IPS-NIHi7 (cell line): ENCODE data around the gene MED15.
A peak's percentile ranks its signal among the peaks of the same experiment; 100 is the strongest.

Source experiments
- DNase-seq: peaks from one replicate; pipeline ENCODE4 v3.0.0; 2012; ENCODE audit warnings: mixed read lengths; ENCODE audit errors: extremely low spot score

MED15 gene

DNA sequence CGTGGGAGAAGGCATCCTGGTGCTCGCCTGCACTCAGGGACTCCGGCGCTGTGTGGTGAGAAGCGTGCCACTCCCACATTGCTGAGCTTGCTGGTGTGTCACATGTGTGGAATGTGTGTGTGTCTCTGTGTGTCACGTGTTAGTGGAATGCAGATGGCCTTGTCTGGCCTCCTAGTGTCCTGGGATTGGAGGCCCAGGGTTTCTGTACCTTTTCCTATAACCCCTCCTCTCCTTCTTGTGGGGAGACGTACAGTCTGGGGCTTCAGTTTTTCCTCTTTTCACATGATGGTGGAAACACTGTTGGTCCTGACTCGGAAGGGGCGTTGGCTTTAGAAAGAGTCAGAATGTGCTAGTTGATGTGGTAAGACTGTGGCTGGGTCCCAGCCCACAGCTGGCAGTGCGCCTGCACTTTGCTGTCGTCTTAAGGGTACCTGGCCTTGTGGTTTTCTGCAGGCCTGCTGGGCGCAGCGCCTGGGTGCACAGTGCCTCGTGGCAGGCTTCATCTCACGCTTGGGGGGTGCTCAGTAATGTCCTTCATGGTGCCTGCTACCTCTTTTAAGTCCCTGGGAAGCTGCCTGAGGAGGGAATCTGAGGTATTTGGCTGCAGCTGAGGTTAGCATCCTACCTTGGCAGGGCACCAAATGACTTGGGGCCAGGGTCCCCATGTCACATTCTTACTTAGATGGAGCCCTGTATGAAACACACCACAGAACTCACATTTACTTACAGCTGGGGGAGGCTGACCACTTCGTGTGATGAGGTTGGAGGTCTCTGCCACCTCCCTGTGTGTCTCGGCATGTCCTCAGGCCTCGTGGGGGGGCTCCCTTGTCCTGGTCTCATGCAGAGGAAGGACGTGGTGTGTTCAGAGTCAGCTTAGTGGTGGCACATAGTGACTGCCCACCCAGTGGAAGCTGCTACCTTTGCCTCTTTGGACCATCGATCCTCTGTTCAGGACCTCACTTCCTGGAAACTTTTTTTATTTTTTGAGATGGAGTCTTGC is 61.9 kb downstream of the MED15 start:
- no peak for DNase-seq

DNA sequence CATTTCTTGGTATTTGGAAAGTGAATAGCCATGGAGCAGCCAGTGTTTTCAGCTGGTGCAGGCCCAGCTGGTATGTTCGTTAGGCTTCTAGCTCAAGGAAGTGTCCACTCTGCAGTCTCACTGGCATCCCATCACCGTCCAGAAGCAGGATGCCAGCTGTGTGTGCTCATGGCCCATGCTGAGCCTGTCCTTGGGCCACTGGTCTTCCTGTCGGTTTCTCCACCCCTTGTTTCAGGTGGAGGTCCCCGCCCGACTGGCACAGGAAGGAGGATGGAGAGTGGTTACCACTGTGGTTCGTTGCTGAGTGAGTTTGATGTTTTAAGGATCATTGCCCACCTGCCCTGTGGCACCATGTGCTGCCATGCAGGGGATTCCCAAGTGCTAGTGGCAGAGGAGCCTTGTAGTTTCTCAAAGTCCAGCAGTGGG is 63.7 kb downstream of the MED15 start:
- no peak for DNase-seq

- peak; percentile 79 for DNase-seq
Observed at GRCh38 chr22:20571531-20572007, 64.2 kb downstream of the MED15 start.

- no peak for DNase-seq
Observed at GRCh38 chr22:20572132-20572802, 64.9 kb downstream of the MED15 start.

- DNase-seq: no peak
Observed at GRCh38 chr22:20573176-20573832, 65.9 kb downstream of the MED15 start.

DNA sequence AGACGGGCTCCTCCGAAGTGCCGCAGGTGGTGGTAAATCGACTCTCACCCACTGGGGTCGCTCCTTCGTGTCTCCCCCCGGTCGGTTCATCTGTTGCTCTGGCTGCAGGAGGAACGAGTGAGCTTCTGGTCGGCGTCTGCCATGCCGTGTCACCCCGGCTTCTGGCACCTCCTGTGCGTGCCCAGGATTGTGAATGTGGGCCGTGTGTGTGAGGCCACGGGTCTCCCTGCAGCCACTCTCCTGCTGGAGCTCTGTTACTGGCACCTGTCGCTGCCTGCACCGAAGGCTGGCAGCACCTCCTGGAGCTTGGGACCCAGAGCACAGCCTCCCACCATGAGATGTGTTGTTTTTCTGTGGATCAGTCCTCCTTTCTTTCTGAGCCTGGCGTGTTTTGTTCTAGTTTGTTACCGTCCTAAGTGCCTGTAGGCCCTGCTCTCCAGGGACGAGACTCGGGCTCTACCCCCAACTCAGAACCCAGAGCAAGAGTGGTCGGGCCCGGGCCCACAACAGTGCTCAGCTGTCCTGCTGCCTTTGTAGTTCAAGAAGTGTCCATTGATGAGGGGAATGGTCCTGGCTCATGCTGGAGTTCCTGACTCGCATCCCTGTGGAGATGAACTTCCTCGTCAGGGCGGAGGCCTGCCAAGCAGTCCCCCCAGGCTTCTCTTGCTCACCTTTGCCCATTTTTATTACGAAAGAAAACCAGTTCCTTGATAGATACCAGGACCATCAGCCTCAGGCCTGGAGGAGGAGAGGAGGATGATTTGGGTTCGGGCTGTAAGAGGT is 66.6 kb downstream of the MED15 start:
- DNase-seq: no peak

DNA sequence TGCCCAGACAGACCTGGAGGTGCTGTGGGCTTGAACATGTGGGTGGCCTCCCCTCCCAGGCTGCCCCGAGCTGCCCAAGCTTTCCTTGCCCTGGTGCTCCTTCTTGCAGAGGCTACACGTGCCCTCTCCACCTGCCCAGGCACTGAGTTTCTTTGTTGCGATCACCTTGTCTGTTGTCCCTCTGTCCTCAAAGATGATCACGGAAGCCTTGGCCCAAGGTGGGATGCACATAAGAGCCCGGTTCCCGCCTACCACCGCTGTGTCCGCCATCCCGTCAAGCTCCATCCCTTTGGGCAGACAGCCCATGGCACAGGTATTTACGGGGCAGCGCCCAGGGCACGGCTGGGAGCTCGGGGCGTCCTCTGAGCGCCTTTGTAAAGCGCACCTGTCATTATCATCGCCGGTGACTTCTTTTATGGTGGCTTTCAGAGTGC is 67.5 kb downstream of the MED15 start:
- no peak for DNase-seq

DNA sequence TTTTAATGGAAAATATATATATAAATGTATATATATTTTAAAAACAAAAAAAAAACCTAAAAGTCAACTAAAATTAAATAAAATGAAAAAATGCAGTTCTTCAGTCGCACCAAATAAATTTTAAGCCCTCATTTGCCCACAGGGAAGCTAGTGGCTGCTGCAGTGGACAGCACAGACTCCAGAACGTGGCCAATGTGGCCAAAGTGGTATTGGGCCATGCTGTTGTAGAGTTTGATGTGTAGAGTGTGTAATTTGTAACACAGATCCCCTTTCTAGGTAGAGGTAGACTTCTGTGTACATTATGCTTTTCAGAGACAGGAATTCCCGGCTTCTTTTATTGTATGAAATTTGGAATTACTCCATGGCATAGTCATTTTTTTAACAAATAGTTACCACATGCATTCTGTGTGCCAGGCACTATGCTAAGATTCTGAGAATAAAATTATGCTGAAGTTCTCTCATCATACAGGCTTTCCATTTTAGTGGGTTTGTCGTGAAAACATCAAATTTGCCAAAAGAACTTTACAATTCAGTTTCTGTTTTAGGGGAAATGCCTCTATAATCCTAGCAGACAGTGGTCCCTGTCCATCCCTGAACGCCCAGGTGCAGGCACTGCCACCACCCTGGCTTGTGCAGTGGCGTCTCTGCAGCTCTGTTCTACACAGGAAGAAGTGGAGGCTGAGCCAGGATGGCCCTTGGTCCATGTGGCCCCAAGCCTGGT is 68.5 kb downstream of the MED15 start:
- DNase-seq: no peak

DNA sequence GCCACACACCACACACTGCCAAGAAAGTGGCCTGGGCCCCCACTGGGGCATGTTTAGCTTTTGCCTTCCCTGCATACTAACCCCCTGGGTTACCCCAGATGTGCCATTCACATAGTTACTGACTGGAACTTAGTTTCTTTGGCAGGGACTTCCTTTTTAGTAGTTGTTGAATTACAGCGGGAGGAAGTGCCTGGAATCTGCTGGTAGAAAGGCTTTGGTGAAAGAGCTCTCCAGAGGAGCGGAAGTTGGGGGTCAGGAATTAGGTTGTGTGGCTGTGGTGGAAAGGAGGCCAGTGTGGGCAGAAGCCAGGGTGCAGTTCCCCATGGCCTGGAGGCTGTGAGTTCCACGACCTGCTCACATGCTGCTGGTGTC is 69.0 kb downstream of the MED15 start:
- no peak for DNase-seq

- no peak for DNase-seq
Observed at GRCh38 chr22:20577045-20577444, 69.6 kb downstream of the MED15 start.

- no peak for DNase-seq
Observed at GRCh38 chr22:20577549-20577975, 70.2 kb downstream of the MED15 start.

DNA sequence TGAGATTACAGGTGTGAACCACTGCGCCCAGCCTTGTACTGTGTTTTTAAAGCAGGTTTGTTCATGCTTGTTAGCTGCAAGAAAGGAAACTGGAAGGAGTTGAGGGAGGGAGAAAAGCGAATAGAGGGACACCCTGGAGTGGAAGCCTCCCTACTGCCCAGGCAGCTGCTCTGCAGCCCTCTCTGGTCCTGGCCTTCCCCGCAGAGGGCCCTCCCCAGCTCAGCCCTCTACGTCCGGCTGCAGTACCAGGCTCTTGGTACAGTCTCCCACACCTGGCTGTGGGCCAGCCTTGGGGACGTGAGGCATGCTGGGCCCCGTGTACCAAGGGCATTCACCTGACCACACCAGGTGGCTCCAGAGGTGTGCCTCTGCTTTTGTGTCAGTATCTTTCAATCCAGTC is 70.8 kb downstream of the MED15 start:
- DNase-seq: no peak

DNA sequence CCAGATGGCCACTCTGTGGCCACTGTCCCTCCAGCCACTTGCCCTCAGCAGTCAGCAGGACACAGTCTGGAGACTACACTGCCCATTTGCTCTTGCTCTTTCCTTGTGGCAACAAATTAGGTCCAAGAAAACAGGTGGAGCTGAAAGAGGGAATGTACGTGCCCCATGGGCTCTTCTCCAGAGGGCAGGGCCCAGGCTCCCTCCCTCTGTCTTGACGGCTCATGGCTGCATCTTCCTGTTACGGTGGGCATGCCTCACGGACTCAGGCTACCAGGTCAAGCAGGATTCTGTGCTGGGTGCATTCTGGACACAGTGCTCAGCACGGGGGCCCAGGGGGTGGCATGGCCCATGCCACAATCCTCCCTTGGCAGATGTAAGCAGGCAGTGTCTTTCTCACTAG is 71.3 kb downstream of the MED15 start:
- no peak for DNase-seq

DNA sequence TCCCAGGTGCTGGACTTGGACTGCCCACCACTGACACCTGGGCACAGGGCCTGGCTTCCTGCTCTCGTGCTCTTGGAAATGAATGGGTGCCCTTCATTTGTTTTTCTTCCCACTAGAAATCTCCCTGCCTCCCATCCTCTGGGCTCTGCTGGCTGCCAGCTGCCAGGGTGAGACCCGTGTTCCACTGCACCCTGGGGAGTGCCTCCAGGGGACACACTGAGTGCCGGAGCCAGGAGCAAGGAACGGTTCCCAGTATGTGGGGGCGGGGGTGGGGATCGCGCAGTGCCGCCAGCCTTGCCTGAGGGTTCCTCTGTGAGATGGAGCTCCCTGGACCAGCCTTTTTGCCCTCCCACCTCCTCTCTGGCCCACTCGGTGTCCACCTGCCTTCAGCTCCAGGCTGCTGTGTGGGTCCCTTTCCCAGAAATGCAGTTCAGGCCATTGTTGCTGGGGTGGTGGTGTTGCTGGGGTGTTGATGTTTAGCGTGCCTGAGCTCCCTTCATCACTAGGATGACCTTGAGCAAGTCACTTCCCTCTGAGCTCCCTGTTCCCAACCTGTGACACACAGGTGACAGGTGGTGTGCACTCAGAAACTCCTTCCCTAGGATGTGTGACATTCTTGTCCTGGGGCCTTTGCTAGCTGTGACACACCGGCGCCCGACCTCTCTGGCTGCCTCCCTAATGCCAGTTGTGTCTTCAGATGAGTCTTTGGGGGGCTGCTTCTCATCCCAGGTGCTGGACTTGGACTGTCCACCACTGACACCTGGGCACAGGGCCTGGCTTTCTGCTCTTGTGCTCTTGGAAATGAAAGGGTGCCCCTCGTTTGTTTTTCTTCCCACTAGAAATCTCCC is 72.1 kb downstream of the MED15 start:
- no peak for DNase-seq

GRCh38 chr22:20580179-20580578 is 72.8 kb downstream of the MED15 start:
- no peak for DNase-seq

GRCh38 chr22:20580611-20581502 is 73.4 kb downstream of the MED15 start:
- DNase-seq: no peak

GRCh38 chr22:20581503-20582170 is 74.2 kb downstream of the MED15 start:
- no peak for DNase-seq

GRCh38 chr22:20582171-20582511 is 74.7 kb downstream of the MED15 start:
- no peak for DNase-seq
